SU-DHL-6 (cell line): ENCODE measurements around the gene RAB6A.

Experiments used
- H2AFZ ChIP-seq: fragments of 200-600 bp; sonication (generic); 2 replicates; pipeline ENCODE4 v1.6.1; 2014; ENCODE audit warnings: low read depth, mild to moderate bottlenecking, moderate library complexity, mixed read lengths, antibody characterized with exemption, low read length; ENCODE audit not compliant: severe bottlenecking
- H3F3A ChIP-seq: fragments of 200-600 bp; shearing (Covaris generic); 2 replicates; pipeline ENCODE4 v1.6.0; 2016; ENCODE audit warnings: antibody characterized with exemption, mild to moderate bottlenecking; ENCODE audit not compliant: insufficient read depth
- H3K27ac ChIP-seq: fragments of 200-600 bp; sonication (generic); 2 replicates; pipeline ENCODE4 v1.5.1; 2016; ENCODE audit warnings: low read depth, mild to moderate bottlenecking, low read length, moderate library complexity, mixed read lengths
- H3K27me3 ChIP-seq: fragments of 200-600 bp; sonication (generic), shearing (Covaris generic); 2 replicates; pipeline ENCODE4 v1.6.0; 2014; ENCODE audit warnings: mild to moderate bottlenecking, low read length
- H3K36me3 ChIP-seq: fragments of 200-600 bp; sonication (generic); 2 replicates; pipeline ENCODE4 v1.6.1; 2014; ENCODE audit warnings: mild to moderate bottlenecking, low read length, mixed read lengths
- H3K4me2 ChIP-seq: fragments of 300-600, 200-600 bp; shearing (Covaris generic), sonication (generic); 2 replicates; pipeline ENCODE4 v1.6.0; 2014; ENCODE audit warnings: low read length, low read depth, mild to moderate bottlenecking; ENCODE audit not compliant: poor library complexity, severe bottlenecking
- H3K4me3 ChIP-seq: fragments of 200-600 bp; sonication (generic); 2 replicates; pipeline ENCODE4 v1.5.1; 2014; ENCODE audit warnings: antibody characterized with exemption, low read length, mild to moderate bottlenecking, mixed read lengths; ENCODE audit not compliant: insufficient read depth, poor library complexity, severe bottlenecking
- H3K79me2 ChIP-seq: fragments of 200-600 bp; sonication (generic); 2 replicates; pipeline ENCODE4 v1.6.1; 2014; ENCODE audit warnings: mild to moderate bottlenecking, low read length, moderate library complexity; ENCODE audit not compliant: insufficient read depth
- H3K9ac ChIP-seq: fragments of 200-600 bp; sonication (generic); 2 replicates; pipeline ENCODE4 v1.7.0; 2014; ENCODE audit warnings: mild to moderate bottlenecking, low read length
- H3K9me2 ChIP-seq: fragments of 200-600 bp; sonication (generic); replicated peaks from 2 replicates; pipeline ENCODE4 v1.6.1; 2014; ENCODE audit warnings: low read length; ENCODE audit not compliant: insufficient read depth
- H3K9me3 ChIP-seq: fragments of 200-600 bp; sonication (generic); 2 replicates; pipeline ENCODE4 v1.6.1; 2014; ENCODE audit warnings: low read length, mixed read lengths; ENCODE audit not compliant: insufficient read depth
- H4K20me1 ChIP-seq: fragments of 200-600 bp; sonication (generic); 2 replicates; pipeline ENCODE4 v1.6.1; 2014; ENCODE audit warnings: low read depth, mild to moderate bottlenecking, antibody characterized with exemption, low read length, moderate library complexity, mixed read lengths
- EZH2phosphoT487 ChIP-seq: fragments of 200-600 bp; sonication (generic), shearing (Covaris generic); conservative IDR thresholded peaks from 2 replicates; pipeline ENCODE4 v1.6.1; 2018; ENCODE audit warnings: mild to moderate bottlenecking, antibody characterized with exemption, low read length, moderate library complexity, mixed read lengths
- TF ChIP-seq, protein P1 (sequence below): fragments of 200-600 bp; sonication (generic); IDR thresholded peaks from one replicate; pipeline ENCODE4 v1.5.1; 2017; ENCODE audit warnings: antibody characterized with exemption, mild to moderate bottlenecking, low read length, moderate library complexity; ENCODE audit not compliant: insufficient read depth, poor library complexity, severe bottlenecking

The RAB6A gene

DNA sequence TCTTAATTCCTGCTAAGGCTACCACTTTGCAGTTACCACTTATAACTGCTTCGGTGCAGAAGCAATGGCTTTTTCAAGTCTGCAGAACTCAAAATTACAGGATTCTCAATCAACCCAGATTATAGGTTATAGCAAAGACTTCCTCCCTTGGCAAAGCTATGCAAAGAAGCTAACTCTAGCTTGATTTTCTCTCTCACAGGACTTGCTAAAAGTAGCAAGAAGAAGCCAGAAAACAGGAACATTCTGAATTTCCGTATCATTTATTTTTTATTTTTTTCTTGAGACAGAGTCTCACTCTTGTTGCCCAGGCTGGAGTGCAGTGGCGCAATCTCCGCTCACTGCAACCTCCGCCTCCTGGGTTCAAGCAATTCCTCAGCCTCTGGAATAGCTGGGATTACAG is 125.2 kb downstream of the RAB6A start:
- TF ChIP-seq EZH2phosphoT487 = no peak
- TF ChIP-seq, protein P1, sequence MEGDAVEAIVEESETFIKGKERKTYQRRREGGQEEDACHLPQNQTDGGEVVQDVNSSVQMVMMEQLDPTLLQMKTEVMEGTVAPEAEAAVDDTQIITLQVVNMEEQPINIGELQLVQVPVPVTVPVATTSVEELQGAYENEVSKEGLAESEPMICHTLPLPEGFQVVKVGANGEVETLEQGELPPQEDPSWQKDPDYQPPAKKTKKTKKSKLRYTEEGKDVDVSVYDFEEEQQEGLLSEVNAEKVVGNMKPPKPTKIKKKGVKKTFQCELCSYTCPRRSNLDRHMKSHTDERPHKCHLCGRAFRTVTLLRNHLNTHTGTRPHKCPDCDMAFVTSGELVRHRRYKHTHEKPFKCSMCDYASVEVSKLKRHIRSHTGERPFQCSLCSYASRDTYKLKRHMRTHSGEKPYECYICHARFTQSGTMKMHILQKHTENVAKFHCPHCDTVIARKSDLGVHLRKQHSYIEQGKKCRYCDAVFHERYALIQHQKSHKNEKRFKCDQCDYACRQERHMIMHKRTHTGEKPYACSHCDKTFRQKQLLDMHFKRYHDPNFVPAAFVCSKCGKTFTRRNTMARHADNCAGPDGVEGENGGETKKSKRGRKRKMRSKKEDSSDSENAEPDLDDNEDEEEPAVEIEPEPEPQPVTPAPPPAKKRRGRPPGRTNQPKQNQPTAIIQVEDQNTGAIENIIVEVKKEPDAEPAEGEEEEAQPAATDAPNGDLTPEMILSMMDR = no peak
- no peaks in the 10 kb centered on the region for H3K9me2 ChIP-seq
- H3K9ac ChIP-seq = no peak overlapping the region
- no peaks in the 10 kb centered on the region for H3F3A ChIP-seq
- no peaks in the 10 kb centered on the region for H3K9me3 ChIP-seq
- no peaks in the 10 kb centered on the region for H4K20me1 ChIP-seq
- H2AFZ ChIP-seq = no peak overlapping the region
- no peaks in the 10 kb centered on the region for H3K36me3 ChIP-seq
- H3K27ac ChIP-seq = no peak overlapping the region
- no peak overlapping the region for H3K4me2 ChIP-seq
- H3K4me3 ChIP-seq = no peak overlapping the region
- H3K79me2 ChIP-seq = no peaks in the 10 kb centered on the region
- H3K27me3 ChIP-seq = no peaks in the 10 kb centered on the region

DNA sequence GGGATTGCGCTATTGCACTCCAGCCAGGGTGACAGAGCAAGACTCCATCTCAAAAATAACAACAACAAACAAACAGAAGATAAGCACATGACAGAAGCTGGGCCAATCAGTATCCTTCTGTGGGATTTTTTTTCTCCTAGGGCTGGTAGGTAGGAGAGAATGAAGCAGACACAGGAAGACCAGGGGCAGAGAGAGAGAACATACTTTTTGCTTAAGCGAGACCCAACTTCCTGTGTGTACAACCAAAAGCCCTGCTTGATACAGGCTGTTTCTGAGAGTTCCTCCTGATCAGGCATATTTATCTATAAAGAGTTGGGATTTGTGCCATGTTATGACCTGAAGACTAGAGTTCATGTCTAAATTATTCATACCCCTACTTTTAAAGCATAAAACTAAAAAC is 126.9 kb downstream of the RAB6A start:
- Histone ChIP-seq H3K27ac (no peak overlapping the region), H3K9me2 (no peaks in the 10 kb centered on the region), H2AFZ (no peak overlapping the region), H3K27me3 (no peaks in the 10 kb centered on the region), H3K79me2 (no peaks in the 10 kb centered on the region), H3K4me3 (no peak overlapping the region), H3F3A (no peaks in the 10 kb centered on the region), H4K20me1 (no peaks in the 10 kb centered on the region), H3K36me3 (no peaks in the 10 kb centered on the region), H3K9ac (no peak overlapping the region), H3K4me2 (no peak overlapping the region), H3K9me3 (no peaks in the 10 kb centered on the region)
- TF ChIP-seq, protein P1 = no peak
- no peak for TF ChIP-seq EZH2phosphoT487

DNA sequence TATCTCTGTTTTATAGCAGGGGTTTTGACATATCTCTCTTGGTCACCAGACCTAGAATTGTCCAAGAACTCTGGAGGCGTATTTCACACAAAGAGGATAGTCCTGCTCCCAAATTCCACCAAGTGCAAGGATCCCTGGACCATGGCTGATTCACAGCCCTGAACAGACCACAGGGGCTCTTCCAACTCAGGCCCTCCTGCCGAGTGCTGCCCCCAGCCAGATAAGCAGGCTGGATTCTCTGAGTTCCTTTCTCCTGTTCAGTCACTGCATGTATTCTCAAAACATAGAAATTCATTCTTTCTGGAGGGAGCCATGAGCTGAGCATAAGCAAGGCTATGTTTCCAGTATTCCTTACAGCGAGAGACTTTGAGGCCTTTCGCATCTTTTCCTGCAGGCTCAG is 127.9 kb downstream of the RAB6A start:
- H4K20me1 ChIP-seq = no peaks in the 10 kb centered on the region
- no peaks in the 10 kb centered on the region for H3K27me3 ChIP-seq
- H3K27ac ChIP-seq = no peak overlapping the region
- no peaks in the 10 kb centered on the region for H3K9me2 ChIP-seq
- TF ChIP-seq EZH2phosphoT487 = no peak
- TF ChIP-seq, protein P1 = no peak
- no peak overlapping the region for H3K4me2 ChIP-seq
- no peaks in the 10 kb centered on the region for H3K36me3 ChIP-seq
- H2AFZ ChIP-seq = no peak overlapping the region
- H3K79me2 ChIP-seq = no peaks in the 10 kb centered on the region
- H3K4me3 ChIP-seq = no peak overlapping the region
- no peak overlapping the region for H3K9ac ChIP-seq
- no peaks in the 10 kb centered on the region for H3F3A ChIP-seq
- H3K9me3 ChIP-seq = no peaks in the 10 kb centered on the region
